Hematopoietic multipotent progenitor cell treated with erythropoietin and hydrocortisone succinate and interleukin-3 and kit ligand, for 15 days (in vitro differentiated cells): ENCODE data around the gene ADRA2B.
"Not testable (repeated sequence)": the region's sequence is repeated elsewhere in the genome, so short reads cannot be mapped to it uniquely, and the experiment has no call there.

Source experiments
- DNase-seq: peaks from one replicate; pipeline ENCODE4 v3.0.0-alpha.2; 2015; ENCODE audit warnings: low spot score

ADRA2B gene

DNA sequence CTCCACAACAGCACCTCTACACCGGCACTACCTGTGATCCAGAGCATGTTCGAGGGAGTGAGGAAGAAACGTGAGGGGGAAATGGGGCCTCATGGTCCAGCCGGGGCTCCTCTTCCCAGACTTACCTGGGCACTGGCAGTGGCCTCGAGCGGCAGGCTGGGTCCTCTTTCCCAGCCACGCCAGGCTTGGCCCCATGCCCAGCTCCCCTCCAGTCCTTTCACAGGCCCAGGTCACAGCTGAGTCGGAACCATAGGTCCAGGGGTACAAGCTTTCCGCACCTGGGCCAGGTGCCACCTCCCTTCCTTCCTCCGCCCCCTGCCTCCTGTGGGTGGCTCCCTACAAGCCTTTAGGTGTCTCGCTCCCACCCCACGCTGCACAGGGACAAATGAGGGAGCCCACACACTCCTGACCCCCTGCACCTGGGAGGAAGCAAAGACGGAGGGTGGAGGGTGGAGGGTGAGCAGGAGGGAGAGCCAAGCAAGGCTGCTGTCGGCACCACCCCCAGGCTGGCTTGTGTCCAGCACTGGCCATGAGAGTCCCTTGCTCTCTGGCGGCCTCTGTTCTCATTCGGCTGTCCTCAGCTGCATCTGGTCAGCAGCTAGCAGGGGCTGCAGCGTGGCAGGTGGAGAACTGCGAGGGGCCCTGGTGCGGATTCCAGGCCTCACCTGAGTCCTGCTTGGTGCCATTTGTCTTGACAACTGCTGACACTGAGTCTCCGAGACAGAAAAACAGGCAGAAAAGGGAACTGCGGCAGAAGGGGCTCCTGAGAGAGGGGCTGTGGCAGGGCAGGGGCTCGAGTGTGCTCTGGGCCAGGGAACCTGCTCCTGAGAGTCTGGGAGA is 26.8 kb downstream of the ADRA2B start:
- no peak for DNase-seq

- DNase-seq = no peak
These were observed 27.7 kb downstream of the ADRA2B start for GRCh38 chr2:96088340-96089335.

DNA sequence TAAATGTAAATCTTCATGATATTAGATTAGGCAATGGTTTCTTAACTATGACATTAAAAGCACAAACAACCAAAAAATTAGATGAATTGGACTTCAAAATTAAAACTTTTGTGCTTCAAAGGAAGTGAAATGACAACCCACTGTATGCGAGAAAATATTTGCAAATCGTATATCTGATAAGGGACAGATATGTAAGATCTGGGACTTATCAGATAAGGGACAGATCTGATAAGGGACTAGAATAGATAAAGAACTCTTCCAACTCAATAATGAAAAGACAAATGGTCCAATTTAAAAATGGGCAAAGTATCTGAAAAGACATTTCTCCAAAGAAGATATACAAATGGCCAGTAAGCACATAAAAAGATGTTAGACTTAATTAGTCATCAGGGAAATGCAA is 29.2 kb downstream of the ADRA2B start:
- DNase-seq = no peak

DNA sequence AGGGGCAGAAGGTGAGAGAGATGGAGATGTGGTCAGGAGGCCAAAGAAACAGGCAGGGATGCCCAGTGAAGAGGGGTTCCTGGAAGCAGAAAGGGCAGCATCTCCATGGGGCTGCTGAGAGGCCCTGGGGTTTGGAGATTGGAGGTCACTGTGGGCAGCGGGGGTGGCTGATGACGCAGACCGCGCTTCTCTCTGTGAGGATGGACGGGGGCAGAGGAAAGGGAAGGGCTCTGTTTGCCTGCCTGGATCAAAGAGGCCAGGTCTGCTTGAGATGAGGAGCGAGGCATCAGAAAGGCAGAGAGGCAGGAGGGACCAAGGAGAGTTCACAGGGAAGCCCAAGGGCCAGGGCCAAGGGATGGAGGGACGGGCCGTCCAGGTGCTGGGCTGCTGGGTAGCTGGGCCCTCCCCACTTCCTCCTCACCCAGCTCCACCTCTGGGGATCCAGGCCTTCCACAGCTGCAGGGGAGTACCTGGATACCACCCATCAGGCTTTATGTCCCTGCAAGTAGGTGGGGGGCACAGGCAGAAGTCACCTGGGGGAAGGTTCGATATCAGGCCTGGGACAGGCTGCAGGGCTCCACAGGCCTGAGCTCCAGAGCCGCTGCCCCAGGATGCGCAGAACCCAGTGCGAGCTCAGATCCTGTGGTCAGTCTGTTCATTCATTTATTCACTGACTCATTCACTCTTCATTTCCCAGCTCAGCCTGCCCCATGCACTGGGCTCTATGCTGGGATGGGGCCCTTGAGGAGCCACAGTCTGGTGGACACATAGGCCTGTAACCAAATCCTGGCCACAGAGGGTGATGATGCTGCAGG is 30.6 kb downstream of the ADRA2B start:
- no peak for DNase-seq

- DNase-seq = not testable (repeated sequence)
These were observed 31.4 kb downstream of the ADRA2B start for GRCh38 chr2:96084858-96085518.

DNA sequence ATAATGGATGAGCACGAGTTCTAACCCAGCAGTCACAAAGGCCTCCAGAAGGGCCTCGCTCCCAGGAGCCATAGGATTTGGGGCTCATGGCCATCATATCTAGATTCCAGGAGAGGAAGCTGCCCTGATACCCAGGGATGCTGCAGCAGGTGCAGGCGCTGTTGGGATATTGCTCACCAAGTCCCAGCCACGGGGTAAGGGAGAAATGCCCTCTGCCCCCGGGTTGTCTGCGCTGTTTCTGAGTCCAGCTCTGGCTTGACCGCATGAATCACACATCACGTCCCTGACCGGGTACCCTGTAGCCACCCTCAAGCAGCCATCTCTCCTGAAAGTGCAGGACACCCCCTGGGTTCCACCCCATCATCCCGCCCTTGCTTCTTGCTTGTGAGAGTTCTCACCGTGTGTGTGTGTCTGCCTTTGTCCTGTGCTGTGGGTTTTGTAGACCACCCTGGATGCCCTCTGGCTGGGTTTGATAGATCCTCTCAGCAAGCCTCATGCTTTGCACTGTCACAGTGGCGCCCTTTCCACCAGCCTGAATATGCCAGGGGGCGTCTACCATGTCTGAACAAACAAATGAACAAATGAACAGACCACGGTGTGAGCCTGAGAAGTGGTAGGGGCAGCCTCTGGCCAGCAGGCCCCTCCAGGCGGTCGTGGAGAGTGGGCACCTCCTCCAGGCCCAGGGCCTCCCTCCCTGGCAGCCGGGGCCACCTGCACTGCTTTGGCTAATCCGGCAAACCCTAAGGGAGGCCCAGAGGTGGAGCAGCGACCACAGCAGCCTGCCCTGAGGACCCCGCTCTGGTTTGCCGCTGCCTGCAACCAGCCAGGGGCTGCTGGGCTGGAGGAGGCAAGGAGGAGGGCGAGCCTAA is 32.1 kb downstream of the ADRA2B start:
- no peak for DNase-seq

DNA sequence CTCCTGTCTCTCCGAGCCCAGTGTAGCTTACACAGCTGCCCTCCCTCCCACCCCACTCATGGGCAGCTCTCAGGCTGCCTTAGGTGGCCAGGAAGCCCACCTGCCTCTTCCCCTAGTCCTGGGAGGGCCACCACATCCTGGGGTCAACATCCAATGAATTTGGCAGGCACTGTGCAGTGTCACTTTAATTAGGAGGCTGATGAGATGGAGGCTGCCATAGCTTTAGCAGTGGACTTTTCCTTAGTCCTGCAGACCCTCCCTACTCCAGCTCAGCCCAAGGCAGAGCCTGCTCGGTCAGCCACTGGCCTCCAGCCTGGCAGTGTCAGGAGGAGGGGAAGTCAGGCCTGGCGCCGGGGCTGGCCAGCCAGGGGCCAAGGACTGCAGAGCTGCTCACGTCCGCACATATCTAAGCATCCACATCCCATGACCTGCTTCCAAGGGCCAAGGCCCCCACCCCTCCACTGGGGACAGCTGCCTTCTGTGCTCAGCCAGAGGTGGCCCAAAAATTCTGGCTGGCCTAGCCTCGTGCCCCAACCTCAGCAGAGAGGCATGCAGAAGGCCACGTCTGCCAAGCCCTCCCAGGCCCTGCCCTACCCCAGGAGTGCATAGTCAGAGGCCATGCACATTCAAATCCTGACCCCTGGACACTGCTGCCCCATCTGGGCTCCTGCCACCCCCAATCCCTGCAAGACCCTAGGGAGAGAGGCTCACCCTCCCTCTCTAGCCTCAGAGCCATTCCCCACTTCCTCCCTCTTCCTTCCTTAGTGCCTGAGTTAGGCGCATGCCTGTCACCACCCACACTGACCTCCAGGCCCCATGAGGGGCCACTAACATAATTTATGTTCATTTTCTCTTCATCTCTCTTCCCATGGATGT is 33.1 kb downstream of the ADRA2B start:
- DNase-seq = no peak

DNA sequence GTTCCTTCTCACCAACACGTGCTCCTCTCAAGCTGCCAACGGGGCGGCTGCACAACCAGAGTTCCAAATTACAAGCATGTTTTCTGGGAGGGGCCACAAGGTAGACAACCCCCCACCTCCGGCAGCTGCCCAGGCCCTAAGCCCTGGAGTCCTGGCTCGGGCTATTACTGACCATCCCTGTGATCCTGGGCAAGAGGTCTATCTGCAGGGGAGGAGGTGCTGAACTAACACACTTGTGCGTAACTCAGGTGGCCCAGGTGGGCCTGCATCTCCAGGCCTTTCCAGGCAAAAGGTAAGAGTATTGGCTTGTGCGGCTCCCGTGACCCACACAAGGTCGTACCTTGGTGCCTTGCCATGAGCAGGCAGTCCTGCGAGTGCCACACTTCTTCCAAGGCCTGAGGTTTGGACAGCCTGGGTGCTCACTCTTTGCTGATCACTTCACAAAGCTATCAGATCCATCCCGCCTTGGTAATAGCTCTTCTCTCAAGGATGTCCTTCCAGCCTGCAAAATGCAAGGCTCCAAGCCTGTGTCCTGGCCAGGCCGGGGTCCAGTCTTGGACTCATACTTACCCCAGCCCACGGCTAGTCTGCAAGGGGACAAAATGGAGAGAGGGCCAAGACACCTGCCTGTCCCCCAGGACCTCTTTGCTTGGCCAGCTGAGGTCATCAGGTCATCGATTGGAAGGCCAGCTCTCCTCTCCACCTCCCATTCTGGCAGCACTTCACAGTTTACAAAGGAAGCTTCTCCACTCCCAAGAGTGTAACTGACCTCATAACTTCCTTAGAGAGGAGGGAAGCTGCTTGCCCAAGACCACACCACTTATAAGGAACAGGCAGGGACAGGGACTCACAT is 33.9 kb downstream of the ADRA2B start:
- no peak for DNase-seq

GRCh38 chr2:96081042-96081441 is 35.3 kb downstream of the ADRA2B start:
- no peak for DNase-seq

DNA sequence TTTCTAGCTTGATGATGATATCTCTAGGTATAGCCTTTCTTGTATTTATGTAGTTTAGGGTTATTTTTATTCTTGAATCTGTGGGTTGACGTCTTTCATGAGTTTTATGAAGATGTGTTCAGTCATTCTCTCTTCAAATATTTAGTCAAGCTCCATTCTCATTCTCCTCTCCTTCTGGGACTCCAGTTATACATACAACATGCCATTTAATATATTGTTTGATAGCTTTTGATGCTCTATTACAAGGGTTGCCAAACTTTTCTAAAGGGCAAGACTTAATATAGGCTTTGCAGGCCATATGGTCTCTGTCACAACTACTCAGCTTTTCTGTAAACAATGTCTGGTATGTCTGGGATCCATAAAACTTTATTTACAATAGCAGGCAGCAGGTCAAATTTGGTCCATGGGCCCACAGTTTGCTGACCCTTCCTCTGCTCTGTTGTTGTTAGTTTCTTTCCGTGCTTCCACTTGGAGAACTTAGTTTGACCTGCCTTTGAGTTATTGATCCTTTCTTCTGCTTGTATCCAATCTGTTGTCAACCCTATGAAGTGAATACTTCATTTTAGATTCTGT is 41.1 kb downstream of the ADRA2B start:
- DNase-seq = no peak

DNA sequence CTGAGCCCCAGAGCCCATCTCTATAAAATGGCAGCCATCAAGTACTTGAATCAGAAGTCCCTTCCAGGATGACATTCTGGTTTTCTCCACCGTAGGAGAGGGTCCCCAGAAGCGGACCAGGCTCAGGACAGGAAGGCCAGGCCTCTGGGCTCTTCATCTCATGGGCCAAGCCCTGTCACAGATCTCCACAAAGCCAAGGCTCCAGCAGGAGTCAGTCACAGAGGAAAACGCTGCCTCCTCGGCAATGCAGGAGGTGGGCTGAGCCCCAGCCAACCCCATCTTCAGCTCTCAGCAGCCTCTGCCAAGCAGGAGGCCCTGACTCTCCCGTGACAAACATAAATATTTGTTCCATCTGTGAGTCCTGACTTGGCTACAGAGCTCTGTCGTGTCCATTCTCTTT is 42.2 kb downstream of the ADRA2B start:
- DNase-seq = no peak

- DNase-seq = no peak
These were observed 43.1 kb downstream of the ADRA2B start for GRCh38 chr2:96073170-96073775.

- no peak for DNase-seq
These were observed 43.6 kb downstream of the ADRA2B start for GRCh38 chr2:96072746-96073145.

DNA sequence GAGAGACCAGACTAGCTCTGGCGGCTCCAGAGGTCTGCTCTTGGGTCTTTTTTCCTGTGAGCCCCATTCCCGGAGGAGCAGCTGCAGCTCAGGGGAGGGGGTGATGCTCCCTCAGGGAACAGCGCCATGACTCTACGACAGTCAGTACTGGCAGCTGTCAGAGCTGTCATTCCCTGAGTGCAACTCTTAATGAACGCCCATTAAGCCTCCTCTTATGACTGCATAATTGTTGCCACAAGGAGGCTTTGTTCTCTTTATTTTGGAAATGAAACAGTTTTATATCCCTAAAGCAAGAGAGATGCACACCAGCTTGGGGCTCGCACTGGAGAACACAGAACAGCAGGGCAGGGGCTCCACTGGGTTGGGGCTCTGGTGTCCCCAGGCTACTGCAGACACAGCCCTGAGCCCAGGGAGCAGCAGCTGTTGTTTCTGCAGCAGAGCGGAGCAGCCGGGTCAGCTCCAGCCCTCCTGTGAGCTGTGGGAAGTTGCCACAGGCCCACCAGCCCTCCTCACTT is 44.3 kb downstream of the ADRA2B start:
- not testable (repeated sequence) for DNase-seq

DNA sequence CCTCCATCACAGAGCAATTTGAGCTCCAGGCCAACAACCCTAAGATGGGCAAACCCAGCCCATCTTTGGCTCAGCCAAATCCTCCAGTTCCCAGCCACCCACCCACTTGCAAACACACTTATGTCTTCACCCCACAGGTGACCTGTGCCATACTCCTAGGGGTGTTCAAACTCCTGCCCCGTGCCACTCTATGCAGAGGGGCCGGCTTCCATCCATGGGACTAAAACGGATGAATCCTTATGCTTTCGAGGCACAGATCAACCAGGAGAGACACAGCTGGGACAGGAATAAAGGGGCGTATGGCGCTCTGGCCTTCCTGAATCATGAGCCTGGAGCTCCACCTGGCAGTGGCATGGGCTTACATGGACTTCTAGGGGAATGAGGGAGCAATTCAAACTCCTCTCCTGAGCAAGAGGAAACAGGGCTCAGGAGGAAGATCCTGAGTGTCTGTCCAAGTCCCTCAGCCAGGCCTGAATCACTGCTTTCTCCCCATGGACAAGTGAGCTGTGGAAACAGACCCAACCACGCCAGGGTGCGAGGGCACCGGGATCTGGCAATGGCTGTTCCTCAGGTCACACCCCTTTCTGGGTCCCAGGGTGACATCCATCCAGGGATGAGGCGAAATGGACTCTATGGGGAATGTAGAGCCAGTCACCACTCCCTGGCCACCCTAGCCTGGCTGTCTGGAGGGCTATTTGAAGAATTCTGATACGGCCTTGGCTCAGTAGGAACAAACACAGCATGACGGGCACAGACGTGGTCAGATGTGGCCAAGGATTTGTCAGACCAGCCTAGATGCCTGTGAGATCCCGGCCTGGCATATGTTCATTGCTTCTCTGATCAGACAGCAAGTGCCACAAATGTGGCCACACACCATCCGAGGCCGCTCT is 45.0 kb downstream of the ADRA2B start:
- not testable (repeated sequence) for DNase-seq

- not testable (repeated sequence) for DNase-seq
These were observed 46.0 kb downstream of the ADRA2B start for GRCh38 chr2:96070351-96070750.
